ENCODE results near the gene BCL11B. TPM values are rescaled to one million over a fixed set of nuclear protein-coding genes. Genes with fewer than 3 reads are reported as not detected.

Gene BCL11B
- total and polyA plus RNA-seq, 2 of the 8 experiments (the other 6 are each of a cell fraction or from before 2014, with no cell fraction given), result 0.63 to 5.9 TPM

- Histone ChIP-seq H3K56ac (replicated peaks; ENCODE audit: insufficient read length, low read depth, low read length) (no peak overlapping the region), H3K23me2 (ENCODE audit: low read depth, low read length) (no peaks in the 10 kb centered on the region), H3K9ac (replicated peaks in 1 of 4; ENCODE audit: extremely low read depth in 1 of 4, low read depth in 3 of 4, low read length in 3 of 4) (no peak overlapping the region), H3K36me3 (ENCODE audit: control insufficient read depth in 2 of 4, insufficient read depth in 4 of 4, low read length in 3 of 4) (no peaks in the 10 kb centered on the region), H2AK5ac (ENCODE audit: low read depth, low read length) (no peak overlapping the region), H4K5ac (ENCODE audit: insufficient read length, low read depth, low read length) (no peak overlapping the region), H4K8ac (ENCODE audit: extremely low read depth, insufficient read depth, low read length) (no peak overlapping the region; the same call in 1 of the 2 replicates), H3K79me2 (ENCODE audit: control insufficient read depth in 1 of 2, insufficient read depth in 2 of 2, low read length in 2 of 2) (no peaks in the 10 kb centered on the region), H3K4me2 (ENCODE audit: insufficient read depth in 1 of 2, low read depth in 2 of 2, low read length in 2 of 2) (no peak overlapping the region), H3K27me3 (replicated peaks in 1 of 4; ENCODE audit: control insufficient read depth in 3 of 4, extremely low read depth in 1 of 4, insufficient read depth in 3 of 4, low read length in 3 of 4) (no peaks in the 10 kb centered on the region), H3K4ac (replicated peaks; ENCODE audit: insufficient read length, low read depth, low read length) (no peak overlapping the region), H2BK120ac (replicated peaks; ENCODE audit: low read depth, low read length) (no peak overlapping the region), H2AFZ (ENCODE audit: low read length) (no peak overlapping the region), H3K14ac (ENCODE audit: insufficient read length) (no peak overlapping the region), H2BK5ac (ENCODE audit: low read depth, low read length) (no peak overlapping the region), H4K91ac (replicated peaks; ENCODE audit: insufficient read length, low read length) (no peak overlapping the region), H3K23ac (ENCODE audit: insufficient read length) (no peak overlapping the region), H2BK20ac (ENCODE audit: low read length) (no peak overlapping the region), H3K4me1 (replicated peaks in 1 of 4; ENCODE audit: control insufficient read depth in 3 of 4, insufficient read depth in 4 of 4, low read length in 3 of 4) (peaks cover 0 to 6% (median 3%) of the 10 kb centered on the region in 4 experiments; a peak in 4 of 7 replicates), H2BK12ac (ENCODE audit: low read depth, low read length) (no peak overlapping the region), H4K20me1 (replicated peaks in 1 of 2; ENCODE audit: control insufficient read depth in 1 of 2, insufficient read depth in 2 of 2, low read length in 2 of 2) (peaks cover 0 to 1% of the 10 kb centered on the region in 2 experiments), H3K79me1 (ENCODE audit: low read depth, low read length) (no peaks in the 10 kb centered on the region), H3K9me3 (ENCODE audit: insufficient read depth in 2 of 2, low read depth in 1 of 2, low read length in 1 of 2) (no peaks in the 10 kb centered on the region), H2BK15ac (ENCODE audit: low read length) (no peak overlapping the region), H3K4me3 (ENCODE audit: extremely low read depth in 1 of 4, insufficient read depth in 2 of 4, low read depth in 3 of 4, low read length in 4 of 4) (no peak overlapping the region), H3K18ac (ENCODE audit: extremely low read depth, low read length) (no peak overlapping the region), H3K27ac (ENCODE audit: low read depth, low read length) (no peak overlapping the region)
- CTCF ChIA-PET (ENCODE audit: partially characterized antibody), result interaction anchor here (0.7 kb wide), 1 partner anchor 27 kb away, joined by 4 read pairs; no protein-coding TSS in a partner anchor
- DNase-seq (ENCODE audit: low read depth in 1 of 2, low spot score in 2 of 2) (no peak), FAIRE-seq (no peak)
- POLR2A ChIA-PET (ENCODE audit: partially characterized antibody), result interaction anchor here (1.2 kb wide), 1 partner anchor 103 kb away, joined by 3 read pairs; no protein-coding TSS in a partner anchor
- WGBS, 2 experiments (ENCODE audit: extremely low coverage in 1 of 2, insufficient coverage in 1 of 2, insufficient read length in 1 of 2, insufficient replicate concordance in 2 of 2, low coverage in 1 of 2, low lambda C conversion rate in 2 of 2, missing lambda C conversion rate in 1 of 2), result 83% methylated on average over 4 of the region's 4 CpGs; no CpG with 5 or more reads in 1 of the 2 experiments
- TF ChIP-seq E2F6 (IDR thresholded peaks at IDR 0.05), result no peak
- peak; percentile 82 for TF ChIP-seq GABPA (IDR thresholded peaks at IDR 0.05; ENCODE audit: borderline replicate concordance, insufficient read depth, low read length)
These were observed 128.2 kb downstream of the BCL11B start for GRCh38 chr14:99143793-99144192.

Data from H1 (cell line).